ENCODE results near the gene SPRING1.

SPRING1 gene

GRCh38 chr12:116709768-116710167 is 28.1 kb downstream of the SPRING1 start:
- POLR2A ChIA-PET = no interaction called here
- CTCF ChIA-PET = interaction anchor here (0.7 to 3.0 kb wide), 33 partner anchors 9 to 752 kb away, joined by 3 to 25 read pairs (median 4); no protein-coding TSS in a partner anchor
- no peak for DNase-seq
- WGBS (ENCODE audit: insufficient coverage) = 66% methylated on average over 4 of the region's 10 CpGs
- no peaks in the 10 kb centered on the region for H3K9me3 ChIP-seq (ENCODE audit: control extremely low read depth in 1 of 5, control insufficient read depth in 4 of 5, insufficient read depth in 2 of 5, low read depth in 1 of 5, low read length in 4 of 5)
- peaks cover 0 to 12% (median 0%) of the 10 kb centered on the region in 4 experiments for H3K36me3 ChIP-seq (ENCODE audit: control insufficient read depth in 4 of 4, insufficient read depth in 4 of 4, low read length in 3 of 4)
- peaks cover 0 to 18% (median 5%) of the 10 kb centered on the region in 5 experiments for H3K27me3 ChIP-seq (replicated peaks in 2 of 5; ENCODE audit: control insufficient read depth in 4 of 5, insufficient read depth in 5 of 5, low read length in 4 of 5)
- H3K27ac ChIP-seq (ENCODE audit: insufficient read depth in 1 of 2, low read depth in 1 of 2, low read length in 2 of 2, poor library complexity in 1 of 2, severe bottlenecking in 2 of 2) = no peak overlapping the region
- peak overlapping the region in 1 of 7 experiments; percentile 22 for H3K4me3 ChIP-seq (ENCODE audit: control insufficient read depth in 1 of 7, extremely low read depth in 1 of 7, insufficient read depth in 4 of 7, low read depth in 2 of 7, low read length in 6 of 7)
- H3K4me1 ChIP-seq (ENCODE audit: control extremely low read depth in 1 of 4, control insufficient read depth in 4 of 4, insufficient read depth in 4 of 4, low read length in 3 of 4) = peaks cover 2 to 23% (median 16%) of the 10 kb centered on the region in 4 experiments

- peak overlapping the region in 2 of 7 experiments; percentile 22 to 65 for H3K4me3 ChIP-seq (ENCODE audit: control insufficient read depth in 1 of 7, extremely low read depth in 1 of 7, insufficient read depth in 4 of 7, low read depth in 2 of 7, low read length in 6 of 7)
- peak; percentile 54 to 76 (median 72) for DNase-seq
Measured at GRCh38 chr12:116708826-116709756, 28.8 kb downstream of the SPRING1 start.

GRCh38 chr12:116707751-116708150 is 30.1 kb downstream of the SPRING1 start:
- Histone ChIP-seq H3K27ac (ENCODE audit: insufficient read depth in 1 of 2, low read depth in 1 of 2, low read length in 2 of 2, poor library complexity in 1 of 2, severe bottlenecking in 2 of 2) (no peak overlapping the region), H3K4me1 (ENCODE audit: control extremely low read depth in 1 of 4, control insufficient read depth in 4 of 4, insufficient read depth in 4 of 4, low read length in 3 of 4) (peaks cover 2 to 23% (median 17%) of the 10 kb centered on the region in 4 experiments), H3K27me3 (replicated peaks in 2 of 5; ENCODE audit: control insufficient read depth in 4 of 5, insufficient read depth in 5 of 5, low read length in 4 of 5) (peaks cover 0 to 18% (median 5%) of the 10 kb centered on the region in 5 experiments), H3K4me3 (ENCODE audit: control insufficient read depth in 1 of 7, extremely low read depth in 1 of 7, insufficient read depth in 4 of 7, low read depth in 2 of 7, low read length in 6 of 7) (no peak overlapping the region), H3K36me3 (ENCODE audit: control insufficient read depth in 4 of 4, insufficient read depth in 4 of 4, low read length in 3 of 4) (peaks cover 0 to 7% (median 0%) of the 10 kb centered on the region in 4 experiments), H3K9me3 (ENCODE audit: control extremely low read depth in 1 of 5, control insufficient read depth in 4 of 5, insufficient read depth in 2 of 5, low read depth in 1 of 5, low read length in 4 of 5) (no peaks in the 10 kb centered on the region)
- 92% methylated on average over 8 of the region's 9 CpGs for WGBS (ENCODE audit: insufficient coverage)
- ChIA-PET CTCF (interaction anchor here (1.1 to 3.0 kb wide), 7 partner anchors 11 to 842 kb away, joined by 3 to 25 read pairs (median 5); no protein-coding TSS in a partner anchor), POLR2A (interaction anchor here (0.6 kb wide), 1 partner anchor 659 kb away, joined by 3 read pairs; no protein-coding TSS in a partner anchor)
- DNase-seq = no peak

More at GRCh38 chr12:116708826-116709756, 28.8 kb downstream of the SPRING1 start:
- peaks cover 2 to 23% (median 16%) of the 10 kb centered on the region in 4 experiments for H3K4me1 ChIP-seq (ENCODE audit: control extremely low read depth in 1 of 4, control insufficient read depth in 4 of 4, insufficient read depth in 4 of 4, low read length in 3 of 4)
- ChIA-PET POLR2A (no interaction called here), CTCF (interaction anchor here (0.6 to 3.0 kb wide), 49 partner anchors 8 to 843 kb away, joined by 3 to 25 read pairs (median 3); no protein-coding TSS in a partner anchor)
- no peak overlapping the region for H3K27ac ChIP-seq (ENCODE audit: insufficient read depth in 1 of 2, low read depth in 1 of 2, low read length in 2 of 2, poor library complexity in 1 of 2, severe bottlenecking in 2 of 2)
- WGBS (ENCODE audit: insufficient coverage) = 31% methylated on average over 22 of the region's 26 CpGs
- H3K27me3 ChIP-seq (replicated peaks in 2 of 5; ENCODE audit: control insufficient read depth in 4 of 5, insufficient read depth in 5 of 5, low read length in 4 of 5) = peaks cover 0 to 18% (median 5%) of the 10 kb centered on the region in 5 experiments
- peaks cover 0 to 9% (median 0%) of the 10 kb centered on the region in 4 experiments for H3K36me3 ChIP-seq (ENCODE audit: control insufficient read depth in 4 of 4, insufficient read depth in 4 of 4, low read length in 3 of 4)
- H3K9me3 ChIP-seq (ENCODE audit: control extremely low read depth in 1 of 5, control insufficient read depth in 4 of 5, insufficient read depth in 2 of 5, low read depth in 1 of 5, low read length in 4 of 5) = no peaks in the 10 kb centered on the region

GRCh38 chr12:116703214-116703795 is 34.6 kb downstream of the SPRING1 start:
- Histone ChIP-seq H3K27ac (ENCODE audit: insufficient read depth in 1 of 2, low read depth in 1 of 2, low read length in 2 of 2, poor library complexity in 1 of 2, severe bottlenecking in 2 of 2) (no peak overlapping the region), H3K4me1 (ENCODE audit: control extremely low read depth in 1 of 4, control insufficient read depth in 4 of 4, insufficient read depth in 4 of 4, low read length in 3 of 4) (peaks cover 0 to 2% (median 0%) of the 10 kb centered on the region in 4 experiments), H3K36me3 (ENCODE audit: control insufficient read depth in 4 of 4, insufficient read depth in 4 of 4, low read length in 3 of 4) (no peaks in the 10 kb centered on the region), H3K27me3 (replicated peaks in 2 of 5; ENCODE audit: control insufficient read depth in 4 of 5, insufficient read depth in 5 of 5, low read length in 4 of 5) (no peaks in the 10 kb centered on the region), H3K4me3 (ENCODE audit: control insufficient read depth in 1 of 7, extremely low read depth in 1 of 7, insufficient read depth in 4 of 7, low read depth in 2 of 7, low read length in 6 of 7) (no peak overlapping the region), H3K9me3 (ENCODE audit: control extremely low read depth in 1 of 5, control insufficient read depth in 4 of 5, insufficient read depth in 2 of 5, low read depth in 1 of 5, low read length in 4 of 5) (no peaks in the 10 kb centered on the region)
- WGBS (ENCODE audit: insufficient coverage) = 26% methylated on average over 9 of the region's 12 CpGs
- CTCF ChIA-PET = interaction anchor here (0.7 to 2.0 kb wide), 18 partner anchors 10 to 704 kb away, joined by 3 to 7 read pairs (median 3); no protein-coding TSS in a partner anchor
- DNase-seq = peak; percentile 55 to 70 (median 67)
- POLR2A ChIA-PET = no interaction called here

GRCh38 chr12:116701432-116701831 is 36.4 kb downstream of the SPRING1 start:
- H3K27ac ChIP-seq (ENCODE audit: insufficient read depth in 1 of 2, low read depth in 1 of 2, low read length in 2 of 2, poor library complexity in 1 of 2, severe bottlenecking in 2 of 2) = no peak overlapping the region
- no peaks in the 10 kb centered on the region for H3K36me3 ChIP-seq (ENCODE audit: control insufficient read depth in 4 of 4, insufficient read depth in 4 of 4, low read length in 3 of 4)
- H3K4me1 ChIP-seq (ENCODE audit: control extremely low read depth in 1 of 4, control insufficient read depth in 4 of 4, insufficient read depth in 4 of 4, low read length in 3 of 4) = peaks cover 0 to 6% (median 4%) of the 10 kb centered on the region in 4 experiments
- H3K4me3 ChIP-seq (ENCODE audit: control insufficient read depth in 1 of 7, extremely low read depth in 1 of 7, insufficient read depth in 4 of 7, low read depth in 2 of 7, low read length in 6 of 7) = no peak overlapping the region
- ChIA-PET POLR2A (no interaction called here), CTCF (interaction anchor here (0.9 to 4.6 kb wide), 5 partner anchors 8 to 560 kb away, joined by 3 to 23 read pairs (median 3); no protein-coding TSS in a partner anchor)
- DNase-seq = no peak
- no peaks in the 10 kb centered on the region for H3K27me3 ChIP-seq (replicated peaks in 2 of 5; ENCODE audit: control insufficient read depth in 4 of 5, insufficient read depth in 5 of 5, low read length in 4 of 5)
- no peaks in the 10 kb centered on the region for H3K9me3 ChIP-seq (ENCODE audit: control extremely low read depth in 1 of 5, control insufficient read depth in 4 of 5, insufficient read depth in 2 of 5, low read depth in 1 of 5, low read length in 4 of 5)
- WGBS (ENCODE audit: insufficient coverage) = 100% methylated on average over 3 of the region's 4 CpGs

- no peak for DNase-seq
- peaks cover 0 to 18% (median 17%) of the 10 kb centered on the region in 4 experiments for H3K4me1 ChIP-seq (ENCODE audit: control extremely low read depth in 1 of 4, control insufficient read depth in 4 of 4, insufficient read depth in 4 of 4, low read length in 3 of 4)
- CTCF ChIA-PET = interaction anchor here (0.7 to 4.6 kb wide), 5 partner anchors 9 to 734 kb away, joined by 3 to 23 read pairs (median 4); no protein-coding TSS in a partner anchor
- H3K4me3 ChIP-seq (ENCODE audit: control insufficient read depth in 1 of 7, extremely low read depth in 1 of 7, insufficient read depth in 4 of 7, low read depth in 2 of 7, low read length in 6 of 7) = no peak overlapping the region
- WGBS (ENCODE audit: insufficient coverage) = 95% methylated on average over 4 of the region's 6 CpGs
- H3K9me3 ChIP-seq (ENCODE audit: control extremely low read depth in 1 of 5, control insufficient read depth in 4 of 5, insufficient read depth in 2 of 5, low read depth in 1 of 5, low read length in 4 of 5) = no peaks in the 10 kb centered on the region
- no peaks in the 10 kb centered on the region for H3K36me3 ChIP-seq (ENCODE audit: control insufficient read depth in 4 of 4, insufficient read depth in 4 of 4, low read length in 3 of 4)
- no peak overlapping the region for H3K27ac ChIP-seq (ENCODE audit: insufficient read depth in 1 of 2, low read depth in 1 of 2, low read length in 2 of 2, poor library complexity in 1 of 2, severe bottlenecking in 2 of 2)
- POLR2A ChIA-PET = interaction anchor here (0.7 kb wide), 1 partner anchor 715 kb away, joined by 3 read pairs; no protein-coding TSS in a partner anchor
- H3K27me3 ChIP-seq (replicated peaks in 2 of 5; ENCODE audit: control insufficient read depth in 4 of 5, insufficient read depth in 5 of 5, low read length in 4 of 5) = no peaks in the 10 kb centered on the region
Measured at GRCh38 chr12:116700066-116700465, 37.8 kb downstream of the SPRING1 start.
